ENCODE data around the gene GNAL.
A peak's percentile ranks its signal among the peaks of the same experiment; 100 is the strongest.
"Not testable (repeated sequence)": the region's sequence is repeated elsewhere in the genome, so short reads cannot be mapped to it uniquely, and the experiment has no call there.

GNAL gene

GRCh38 chr18:11854554-11854953 is 165.5 kb downstream of the GNAL start:
- DNase-seq = not testable (repeated sequence)

GRCh38 chr18:11857177-11857887 is 168.3 kb downstream of the GNAL start:
- peak; percentile 99 for DNase-seq

GRCh38 chr18:11859282-11859830 is 170.3 kb downstream of the GNAL start:
- no peak for DNase-seq

GRCh38 chr18:11859903-11860407 is 170.9 kb downstream of the GNAL start:
- peak; percentile 82 for DNase-seq

- no peak for DNase-seq
Observed at GRCh38 chr18:11860594-11861450, 171.8 kb downstream of the GNAL start.

- DNase-seq = peak; percentile 57
Observed at GRCh38 chr18:11861583-11862288, 172.7 kb downstream of the GNAL start.

- no peak for DNase-seq
Observed at GRCh38 chr18:11862468-11863137, 173.5 kb downstream of the GNAL start.

- no peak for DNase-seq
Observed at GRCh38 chr18:11864471-11864870, 175.4 kb downstream of the GNAL start.

- DNase-seq = no peak
Observed at GRCh38 chr18:11865071-11865470, 176.0 kb downstream of the GNAL start.

GRCh38 chr18:11866329-11866728 is 177.3 kb downstream of the GNAL start:
- no peak for DNase-seq

- DNase-seq = no peak
Observed at GRCh38 chr18:11866764-11867163, 177.7 kb downstream of the GNAL start.

GRCh38 chr18:11868230-11868629 is 179.2 kb downstream of the GNAL start:
- DNase-seq = no peak

GRCh38 chr18:11871501-11871900 is 182.4 kb downstream of the GNAL start:
- DNase-seq = no peak

GRCh38 chr18:11872479-11873136 is 183.5 kb downstream of the GNAL start:
- no peak for DNase-seq

- DNase-seq = no peak
Observed at GRCh38 chr18:11873670-11874340, 184.7 kb downstream of the GNAL start.

- DNase-seq = no peak
Observed at GRCh38 chr18:11874676-11875075, 185.6 kb downstream of the GNAL start.

- DNase-seq = no peak
Observed at GRCh38 chr18:11877497-11878135, 188.6 kb downstream of the GNAL start.

GRCh38 chr18:11880586-11881304 is 191.7 kb downstream of the GNAL start:
- DNase-seq = no peak

GRCh38 chr18:11882636-11883035 is 193.6 kb downstream of the GNAL start:
- no peak for DNase-seq

GRCh38 chr18:11883153-11883552 is 194.1 kb downstream of the GNAL start:
- no peak for DNase-seq

All from fibroblast of skin of right biceps (primary cell).